Body of pancreas (tissue), 4 donors: ENCODE measurements around the gene KIRREL2.

ENCODE experiments used
- POLR2A ChIP-seq, 3 donors: fragments of 450-650 bp; IDR thresholded peaks; one replicate each; pipeline ENCODE4 v1.6.1; 2016; ENCODE audit warnings: antibody characterized with exemption in 3 of 3, mild to moderate bottlenecking in 2 of 3
- TF ChIP-seq, protein P1 (sequence below), 7 experiments: fragments of 450-650 bp in 4 of 7; fragments of 200-600 bp in 3 of 7; sonication (generic) in 3 of 7; IDR thresholded peaks; one replicate each; pipeline ENCODE4 v1.5.1; 2016 to 2019; ENCODE audit warnings: antibody characterized with exemption in 7 of 7

- TF ChIP-seq, protein P1, sequence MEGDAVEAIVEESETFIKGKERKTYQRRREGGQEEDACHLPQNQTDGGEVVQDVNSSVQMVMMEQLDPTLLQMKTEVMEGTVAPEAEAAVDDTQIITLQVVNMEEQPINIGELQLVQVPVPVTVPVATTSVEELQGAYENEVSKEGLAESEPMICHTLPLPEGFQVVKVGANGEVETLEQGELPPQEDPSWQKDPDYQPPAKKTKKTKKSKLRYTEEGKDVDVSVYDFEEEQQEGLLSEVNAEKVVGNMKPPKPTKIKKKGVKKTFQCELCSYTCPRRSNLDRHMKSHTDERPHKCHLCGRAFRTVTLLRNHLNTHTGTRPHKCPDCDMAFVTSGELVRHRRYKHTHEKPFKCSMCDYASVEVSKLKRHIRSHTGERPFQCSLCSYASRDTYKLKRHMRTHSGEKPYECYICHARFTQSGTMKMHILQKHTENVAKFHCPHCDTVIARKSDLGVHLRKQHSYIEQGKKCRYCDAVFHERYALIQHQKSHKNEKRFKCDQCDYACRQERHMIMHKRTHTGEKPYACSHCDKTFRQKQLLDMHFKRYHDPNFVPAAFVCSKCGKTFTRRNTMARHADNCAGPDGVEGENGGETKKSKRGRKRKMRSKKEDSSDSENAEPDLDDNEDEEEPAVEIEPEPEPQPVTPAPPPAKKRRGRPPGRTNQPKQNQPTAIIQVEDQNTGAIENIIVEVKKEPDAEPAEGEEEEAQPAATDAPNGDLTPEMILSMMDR (IDR thresholded peaks at IDR 0.05) = no peak
- no peak for TF ChIP-seq POLR2A (IDR thresholded peaks at IDR 0.05)
These were observed 27.2 kb downstream of the KIRREL2 start for GRCh38 chr19:35883882-35884281.
